IPS-NIHi7 (cell line): Measurements from ENCODE around the gene THBS1.

ENCODE experiments used
- DNase-seq: peaks from one replicate; pipeline ENCODE4 v3.0.0; 2012; ENCODE audit warnings: mixed read lengths; ENCODE audit errors: extremely low spot score

THBS1 gene

GRCh38 chr15:39580485-39581241 is at the start of gene THBS1:
TSS of gene THBS1 (plus strand) at chr15:39581079. CDS start at chr15:39581858, 779 bp downstream.
- peak; percentile 90 for DNase-seq

DNA sequence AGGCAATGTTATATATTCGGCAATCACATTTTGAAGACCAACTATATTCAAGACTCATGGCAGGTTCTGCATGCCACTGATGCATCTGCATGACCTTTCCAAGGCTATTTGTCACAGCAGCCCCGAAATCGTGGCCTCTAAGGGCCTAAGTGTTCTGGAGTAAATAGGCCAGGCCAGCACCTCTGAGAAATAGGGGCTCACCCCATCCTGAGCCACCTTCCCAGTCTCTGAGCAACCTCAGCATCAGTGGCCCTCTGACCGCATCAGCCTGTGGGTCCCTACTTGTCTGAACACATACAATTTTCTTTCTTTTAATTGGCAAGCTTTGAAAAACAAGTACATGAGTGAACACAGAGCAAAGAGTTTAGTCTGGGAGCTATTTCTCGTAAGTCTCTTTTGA is 45.9 kb upstream of the THBS1 start:
- no peak for DNase-seq

- DNase-seq = no peak
Measured at GRCh38 chr15:39535466-39535865, 45.4 kb upstream of the THBS1 start.

DNA sequence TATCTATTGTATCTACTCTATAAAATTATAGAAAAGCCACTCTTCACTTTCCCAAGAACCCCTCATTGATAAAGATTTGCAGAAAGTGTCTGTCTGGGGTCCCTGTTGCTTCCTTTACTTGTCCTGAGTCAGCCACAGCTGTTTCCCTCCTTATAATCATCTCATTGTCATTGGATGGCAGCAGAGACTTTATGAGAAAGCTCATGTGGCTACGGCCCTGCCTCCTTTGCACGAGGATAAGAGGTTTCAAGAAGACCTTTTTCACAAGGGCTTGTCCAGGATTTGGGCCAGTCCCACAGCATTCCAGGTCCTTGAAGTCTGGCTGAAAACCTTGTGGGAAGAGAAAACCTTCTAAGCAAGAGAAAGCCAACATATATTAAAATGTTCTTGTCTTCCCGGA is 41.9 kb upstream of the THBS1 start:
- no peak for DNase-seq

DNA sequence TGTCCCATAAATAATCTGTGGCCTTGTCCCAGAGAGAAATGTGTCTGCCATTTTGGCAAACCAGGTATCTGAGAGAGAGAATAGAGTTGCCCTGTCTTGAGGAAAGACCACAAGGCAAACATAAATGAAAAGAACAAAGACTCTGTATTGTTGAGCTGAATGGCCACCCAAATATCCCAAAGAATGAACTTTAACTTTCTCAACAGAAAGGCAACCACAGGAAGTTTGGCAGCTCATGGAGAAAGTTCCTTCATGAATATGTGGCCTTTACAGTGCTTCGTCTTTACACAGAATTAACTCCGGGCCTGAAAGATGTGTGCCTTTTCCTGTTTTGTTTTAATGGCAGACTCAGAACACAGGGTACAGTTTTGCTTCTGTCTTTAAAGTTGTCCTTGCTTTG is 41.4 kb upstream of the THBS1 start:
- no peak for DNase-seq

GRCh38 chr15:39539973-39540558 is 40.8 kb upstream of the THBS1 start:
- DNase-seq = no peak

GRCh38 chr15:39542385-39543065 is 38.4 kb upstream of the THBS1 start:
- no peak for DNase-seq

DNA sequence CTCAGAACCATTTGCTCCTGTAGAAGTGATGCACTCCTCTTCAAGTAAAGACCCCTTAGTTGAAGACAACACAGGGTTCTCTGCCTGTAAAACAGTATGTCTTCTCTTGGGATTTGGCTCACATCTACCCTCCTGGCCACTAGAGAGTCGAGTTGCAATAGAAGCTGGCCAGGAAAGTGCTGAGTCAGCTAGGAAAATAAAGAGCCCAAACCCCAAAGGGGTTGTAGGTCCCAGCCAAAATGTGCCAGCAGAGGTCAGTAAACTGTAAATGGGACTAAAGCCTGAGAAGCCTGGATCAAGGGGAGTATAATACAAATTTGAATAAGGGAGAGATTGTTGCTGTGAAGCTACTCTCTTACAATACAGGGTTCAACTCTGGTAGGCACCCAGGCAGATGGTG is 37.2 kb upstream of the THBS1 start:
- DNase-seq = peak; percentile 73

GRCh38 chr15:39546842-39547241 is 34.0 kb upstream of the THBS1 start:
- no peak for DNase-seq

GRCh38 chr15:39548561-39548960 is 32.3 kb upstream of the THBS1 start:
- DNase-seq = no peak

DNA sequence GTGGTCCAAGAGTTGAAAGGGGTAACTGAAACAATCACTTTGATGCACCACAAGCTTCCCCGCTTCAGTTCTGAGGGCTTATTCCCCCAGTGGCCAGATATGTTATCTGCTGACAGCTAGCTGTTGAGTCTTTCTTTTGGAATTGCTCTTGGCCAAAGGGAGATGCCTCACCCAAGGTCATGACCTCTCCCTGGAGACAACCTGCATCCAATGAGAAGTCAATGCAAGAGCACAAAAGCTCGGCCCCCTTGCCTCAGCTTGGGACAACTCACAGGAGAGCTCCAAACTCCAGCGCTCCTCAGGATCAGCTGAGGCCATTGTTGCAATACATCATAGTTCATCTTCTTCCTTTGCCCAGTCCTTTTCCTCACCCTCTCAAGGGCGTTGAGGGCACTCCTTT is 31.0 kb upstream of the THBS1 start:
- no peak for DNase-seq

DNA sequence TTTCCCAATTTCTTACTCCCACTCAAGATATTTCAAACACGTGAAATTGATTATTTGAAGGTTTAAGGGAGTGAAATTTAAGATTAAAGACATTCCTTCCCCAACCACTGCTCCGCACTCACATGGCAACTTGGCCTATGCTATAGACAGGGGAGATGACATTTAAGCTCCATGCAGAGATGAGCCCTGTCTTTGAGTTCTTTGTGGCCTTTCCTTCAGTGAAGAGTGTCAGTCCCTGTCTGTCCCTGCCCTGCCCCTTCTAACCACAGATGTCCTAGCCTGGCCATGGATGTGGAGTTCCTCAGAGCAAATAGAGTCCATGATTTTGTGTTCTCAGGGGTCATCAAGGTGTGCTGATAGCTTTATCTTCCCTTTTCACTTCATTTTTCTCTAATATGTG is 29.4 kb upstream of the THBS1 start:
- DNase-seq = no peak

GRCh38 chr15:39552556-39552955 is 28.3 kb upstream of the THBS1 start:
- no peak for DNase-seq

DNA sequence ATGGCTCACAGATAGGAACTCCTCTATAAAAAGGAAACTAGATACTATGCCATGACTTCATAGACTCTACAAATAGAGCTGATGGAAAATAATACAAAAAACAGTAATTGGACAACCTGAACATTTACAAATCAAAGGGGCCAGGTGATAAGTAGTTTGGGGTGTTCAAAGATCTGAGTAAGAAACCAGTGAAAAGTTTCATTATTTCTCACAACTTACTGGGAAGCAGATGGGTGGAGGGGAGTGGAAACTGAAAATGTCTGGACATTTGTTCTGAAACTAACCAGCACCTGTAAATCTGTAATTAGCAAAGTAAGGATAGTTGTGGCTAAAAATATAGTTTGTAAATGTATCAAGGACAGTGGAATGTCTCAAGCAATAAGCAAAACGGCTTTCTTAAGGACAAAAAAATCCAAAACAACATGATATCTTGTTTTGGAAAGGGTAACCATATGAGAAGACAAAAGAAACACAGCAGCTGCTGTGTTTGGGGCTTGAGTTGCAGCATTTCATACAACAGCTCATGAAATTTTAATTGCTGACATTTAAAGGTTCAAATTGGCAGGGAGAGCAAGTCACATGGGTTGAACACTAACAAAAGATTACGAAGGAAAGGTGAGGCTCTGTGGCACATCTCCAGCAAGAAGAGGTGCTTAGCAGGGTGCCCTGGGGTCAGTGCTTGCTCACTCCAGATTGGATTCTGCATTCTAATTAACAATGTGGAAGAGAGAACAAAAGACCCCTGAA is 26.8 kb upstream of the THBS1 start:
- no peak for DNase-seq

DNA sequence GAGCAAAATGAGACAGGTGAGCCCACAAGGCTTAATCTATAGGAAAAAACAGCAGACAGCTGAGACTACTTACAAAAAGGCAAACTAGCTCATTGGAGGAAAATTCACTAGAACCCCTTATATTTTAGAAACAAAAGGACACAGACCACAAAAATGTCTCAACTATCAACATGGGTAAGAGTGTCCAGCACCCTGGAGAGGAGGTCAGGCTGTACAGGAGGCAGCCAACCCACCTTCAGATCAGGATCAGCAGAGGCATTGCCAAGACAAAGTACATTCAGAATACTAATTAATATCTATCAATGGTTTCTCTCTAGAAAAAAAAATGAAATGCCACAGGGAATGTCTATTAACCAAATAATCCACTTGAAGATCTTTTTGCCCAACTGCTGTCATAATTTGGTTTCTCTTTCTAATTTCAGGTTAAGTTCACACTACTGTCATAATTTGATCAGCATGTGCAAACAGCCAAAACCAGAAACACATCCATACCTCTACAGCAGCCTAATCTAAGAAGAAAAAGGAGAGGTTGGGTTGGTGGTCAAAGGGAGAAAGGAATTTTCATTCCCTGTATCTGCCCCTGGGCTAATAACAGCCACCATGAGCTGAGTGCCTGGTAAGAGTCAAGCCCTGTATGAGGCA is 26.0 kb upstream of the THBS1 start:
- no peak for DNase-seq

DNA sequence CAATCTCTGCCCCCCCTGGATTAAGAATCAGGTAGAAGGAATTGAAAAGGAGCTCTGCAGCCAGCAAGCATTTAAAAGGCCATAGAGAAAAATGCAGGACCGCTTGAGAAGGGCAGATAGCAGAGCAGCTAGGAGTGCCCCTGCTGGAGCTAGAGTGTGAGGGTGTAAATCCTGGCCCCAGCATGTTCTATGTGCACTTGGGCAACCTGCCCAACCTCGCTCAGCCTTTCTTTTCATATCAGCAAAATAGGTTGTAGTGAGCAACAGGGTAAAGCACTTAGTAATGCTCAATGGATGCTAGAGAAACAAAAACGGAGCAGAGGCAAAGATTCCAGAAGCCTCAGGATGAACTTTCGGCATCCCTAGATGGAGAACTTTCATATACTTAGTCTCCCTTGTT is 25.0 kb upstream of the THBS1 start:
- DNase-seq = peak; percentile 24

GRCh38 chr15:39556461-39556860 is 24.4 kb upstream of the THBS1 start:
- DNase-seq = no peak

DNA sequence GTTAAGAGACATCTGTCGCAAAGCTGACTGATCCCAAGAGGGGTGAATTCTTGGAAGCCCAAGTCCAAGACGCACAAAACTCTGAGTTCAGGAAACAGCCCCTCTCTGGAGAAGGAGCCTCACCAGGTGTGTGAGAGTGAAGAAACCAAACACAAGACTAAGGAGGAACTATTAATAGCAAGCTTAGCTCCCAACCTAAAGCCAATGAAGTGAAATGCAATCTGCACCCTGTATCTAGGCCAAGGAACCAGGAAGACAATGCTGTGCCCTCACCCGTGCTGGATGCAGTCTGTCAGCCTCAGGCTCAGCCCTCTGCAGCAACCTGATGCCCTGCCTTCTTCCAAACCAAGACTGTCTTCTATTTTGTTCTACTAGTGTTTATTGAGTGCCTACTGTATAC is 22.5 kb upstream of the THBS1 start:
- no peak for DNase-seq

- DNase-seq = no peak
Measured at GRCh38 chr15:39564972-39565665, 15.8 kb upstream of the THBS1 start.

DNA sequence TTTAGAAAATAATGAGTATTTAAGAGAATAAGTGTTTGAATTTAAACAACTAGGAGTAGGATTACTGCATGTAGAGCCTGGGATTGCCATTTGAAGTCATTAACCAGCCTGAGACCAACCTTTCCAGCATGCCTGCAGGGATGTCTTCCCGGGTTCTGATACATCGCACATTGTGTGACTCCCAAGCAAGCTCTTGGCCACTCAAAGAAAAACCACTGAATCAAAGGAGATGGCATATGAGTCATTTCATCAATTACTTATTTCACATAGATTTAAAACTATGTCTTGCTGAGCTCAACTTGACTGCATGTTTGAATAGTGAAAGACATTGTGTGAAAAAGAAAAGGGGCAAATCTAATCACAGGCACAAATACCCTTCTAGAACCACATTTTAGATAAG is 15.0 kb upstream of the THBS1 start:
- no peak for DNase-seq

- DNase-seq = no peak
Measured at GRCh38 chr15:39573287-39573686, 7.6 kb upstream of the THBS1 start.
